PC-9 (cell line): ENCODE data around the gene BPIFB2. TPM values are rescaled to one million over a fixed set of nuclear protein-coding genes. Genes with fewer than 3 reads are reported as not detected.

ENCODE experiments used
- BruUV-seq: library from RNA; stranded (reverse); fragments of 400-500 nt; replicated peaks from 2 replicates; lab custom pipeline; 2021; lab: Mats Ljungman, UMichigan
- CTCF ChIA-PET: fragments of 300-600 bp; sonication (Branson Sonifier 250); formaldehyde crosslinking; loops from one replicate; lab custom pipeline; 2022; ENCODE audit warnings: antibody characterized with exemption; lab: Charles Lee
- POLR2A ChIA-PET: fragments of 300-600 bp; sonication (Branson Sonifier 250); formaldehyde crosslinking; loops from one replicate; lab custom pipeline; 2022; ENCODE audit warnings: antibody characterized with exemption; ENCODE audit not compliant: unreplicated experiment; lab: Charles Lee
- DNase-seq, 2 experiments: peaks; one replicate each; pipeline versions ENCODE4 v3.0.0 to v3.0.0-alpha.2; 2015 to 2022; ENCODE audit warnings: mixed read lengths in 1 of 2
- H2AFZ ChIP-seq: fragments of 200-600 bp; sonication (generic); 2 replicates; pipeline ENCODE4 v1.8.1; 2017; ENCODE audit warnings: antibody characterized with exemption
- H3F3A ChIP-seq: fragments of 200-600 bp; sonication (generic); 2 replicates; pipeline ENCODE4 v1.8.1; 2017; ENCODE audit warnings: antibody characterized with exemption, mild to moderate bottlenecking, low read depth; ENCODE audit not compliant: insufficient read depth
- H3K27ac ChIP-seq: fragments of 200-600 bp; sonication (generic); 2 replicates; pipeline ENCODE4 v1.6.1; 2016; ENCODE audit warnings: mixed run types
- H3K27me3 ChIP-seq: fragments of 200-600 bp; sonication (generic); 2 replicates; pipeline ENCODE4 v1.6.1; 2016; ENCODE audit warnings: low read depth, mixed run types; ENCODE audit not compliant: insufficient read depth
- H3K36me3 ChIP-seq: fragments of 200-600 bp; sonication (generic); 2 replicates; pipeline ENCODE4 v1.6.1; 2016; ENCODE audit warnings: low read depth, mixed run types
- H3K4me1 ChIP-seq: fragments of 200-600 bp; sonication (generic); replicated peaks from 2 replicates; pipeline ENCODE4 v1.6.1; 2016; ENCODE audit warnings: mixed run types; ENCODE audit not compliant: insufficient read depth
- H3K4me2 ChIP-seq: fragments of 200-600 bp; sonication (generic); 2 replicates; pipeline ENCODE4 v1.6.1; 2017; ENCODE audit warnings: mixed run types
- H3K4me3 ChIP-seq: fragments of 200-600 bp; sonication (generic); 2 replicates; pipeline ENCODE4 v1.6.1; 2016; ENCODE audit warnings: mixed run types
- H3K79me2 ChIP-seq: fragments of 200-600 bp; sonication (generic); 2 replicates; pipeline ENCODE4 v1.6.1; 2017; ENCODE audit warnings: low read depth, mixed run types
- H3K9me2 ChIP-seq: fragments of 200-600 bp; sonication (generic); 2 replicates; pipeline ENCODE4 v1.8.1; 2017; ENCODE audit warnings: mild to moderate bottlenecking; ENCODE audit not compliant: insufficient read depth
- H3K9me3 ChIP-seq: fragments of 200-600 bp; sonication (generic); 2 replicates; pipeline ENCODE4 v1.8.1; 2016; ENCODE audit warnings: low read depth; ENCODE audit not compliant: insufficient read depth
- H4K20me1 ChIP-seq: fragments of 200-600 bp; sonication (generic); 2 replicates; pipeline ENCODE4 v1.8.1; 2017; ENCODE audit not compliant: insufficient read depth
- CTCF ChIP-seq: fragments of 200-600 bp; sonication (generic); conservative IDR thresholded peaks from 2 replicates; pipeline ENCODE4 v1.6.1; 2017; ENCODE audit warnings: mixed run types, antibody characterized with exemption, mild to moderate bottlenecking, moderate library complexity
- EZH2 ChIP-seq: fragments of 200-600 bp; sonication (generic); IDR thresholded peaks from 2 replicates; pipeline ENCODE4 v1.8.0; 2017; ENCODE audit warnings: antibody characterized with exemption, low read depth
- intact Hi-C: fragments of 100-400 bp; cut with micrococcal nuclease; formaldehyde crosslinking; loops from one replicate; pipeline ENCODE4 v1.10.0; 2022; ENCODE audit not compliant: unreplicated experiment
- total RNA-seq: library from RNA; stranded (reverse); gene quantifications from 2 replicates; pipeline ENCODE4 v1.2.3, GENCODE V29; 2021

BPIFB2 gene
- total RNA-seq, 1 experiment from 2014 or later, result not detected

- Histone ChIP-seq H3K4me1 (no peaks in the 10 kb centered on the region), H3K36me3 (no peaks in the 10 kb centered on the region), H3K4me3 (no peak overlapping the region), H3F3A (no peaks in the 10 kb centered on the region), H3K4me2 (no peak overlapping the region), H2AFZ (no peak overlapping the region), H3K9me3 (no peaks in the 10 kb centered on the region), H4K20me1 (no peaks in the 10 kb centered on the region), H3K27ac (no peak overlapping the region), H3K79me2 (no peaks in the 10 kb centered on the region), H3K9me2 (no peaks in the 10 kb centered on the region), H3K27me3 (peaks cover 93% of the 10 kb centered on the region)
- POLR2A ChIA-PET, result no interaction called here
- DNase-seq, result no peak
- BruUV-seq, result no TSS peak
- TF ChIP-seq EZH2 (no peak), CTCF (no peak)
- intact Hi-C loops, result no loop called here
- CTCF ChIA-PET, result no interaction called here
These were observed 40.4 kb upstream of the BPIFB2 start for GRCh38 chr20:32966881-32967781.

- POLR2A ChIA-PET, result no interaction called here
- Histone ChIP-seq H3K9me3 (no peaks in the 10 kb centered on the region), H3K79me2 (no peaks in the 10 kb centered on the region), H3K9me2 (no peaks in the 10 kb centered on the region), H3K4me2 (no peak overlapping the region), H3K4me1 (no peaks in the 10 kb centered on the region), H3K27ac (no peak overlapping the region), H3K27me3 (peaks cover 85% of the 10 kb centered on the region), H2AFZ (no peak overlapping the region), H3F3A (no peaks in the 10 kb centered on the region), H3K36me3 (no peaks in the 10 kb centered on the region), H4K20me1 (no peaks in the 10 kb centered on the region), H3K4me3 (no peak overlapping the region)
- intact Hi-C loops, result no loop called here
- TF ChIP-seq CTCF, result no peak
- no peak for TF ChIP-seq EZH2
- CTCF ChIA-PET, result no interaction called here
- no TSS peak for BruUV-seq
- no peak for DNase-seq
These were observed 39.5 kb upstream of the BPIFB2 start for GRCh38 chr20:32967961-32968457.

GRCh38 chr20:32968478-32969241 lies 38.8 kb upstream of the BPIFB2 start:
- no peaks in the 10 kb centered on the region for H3K36me3 ChIP-seq
- H4K20me1 ChIP-seq, result no peaks in the 10 kb centered on the region
- no peak overlapping the region for H3K4me3 ChIP-seq
- H3K27ac ChIP-seq, result no peak overlapping the region
- H3K27me3 ChIP-seq, result peaks cover 82% of the 10 kb centered on the region
- CTCF ChIA-PET, result no interaction called here
- TF ChIP-seq CTCF, result no peak
- TF ChIP-seq EZH2, result no peak
- H3K4me1 ChIP-seq, result no peaks in the 10 kb centered on the region
- H3F3A ChIP-seq, result no peaks in the 10 kb centered on the region
- no peak overlapping the region for H2AFZ ChIP-seq
- intact Hi-C loops, result no loop called here
- H3K9me3 ChIP-seq, result no peaks in the 10 kb centered on the region
- BruUV-seq, result no TSS peak
- H3K4me2 ChIP-seq, result no peak overlapping the region
- no peaks in the 10 kb centered on the region for H3K9me2 ChIP-seq
- POLR2A ChIA-PET, result no interaction called here
- H3K79me2 ChIP-seq, result no peaks in the 10 kb centered on the region
- no peak for DNase-seq
